ENCODE data around the gene APOBEC3C.
"Not testable (repeated sequence)": the region's sequence is repeated elsewhere in the genome, so short reads cannot be mapped to it uniquely, and the experiment has no call there.

Gene APOBEC3C

GRCh38 chr22:39066442-39067276 lies 52.6 kb downstream of the APOBEC3C start:
- DNase-seq: not testable (repeated sequence)

GRCh38 chr22:39068033-39068785 lies 54.2 kb downstream of the APOBEC3C start:
- DNase-seq: no peak

All from stimulated activated naive CD4-positive, alpha-beta T cell (primary cell).